NCI-H748 (cell line): ENCODE results near the gene NUFIP1.
"Not testable (repeated sequence)": the region's sequence is repeated elsewhere in the genome, so short reads cannot be mapped to it uniquely, and the experiment has no call there.

ENCODE experiments used
- DNase-seq: peaks from one replicate; lab custom pipeline; 2025; ENCODE audit not compliant: unreplicated experiment; lab: John Stamatoyannopoulos, UW

The NUFIP1 gene

DNA sequence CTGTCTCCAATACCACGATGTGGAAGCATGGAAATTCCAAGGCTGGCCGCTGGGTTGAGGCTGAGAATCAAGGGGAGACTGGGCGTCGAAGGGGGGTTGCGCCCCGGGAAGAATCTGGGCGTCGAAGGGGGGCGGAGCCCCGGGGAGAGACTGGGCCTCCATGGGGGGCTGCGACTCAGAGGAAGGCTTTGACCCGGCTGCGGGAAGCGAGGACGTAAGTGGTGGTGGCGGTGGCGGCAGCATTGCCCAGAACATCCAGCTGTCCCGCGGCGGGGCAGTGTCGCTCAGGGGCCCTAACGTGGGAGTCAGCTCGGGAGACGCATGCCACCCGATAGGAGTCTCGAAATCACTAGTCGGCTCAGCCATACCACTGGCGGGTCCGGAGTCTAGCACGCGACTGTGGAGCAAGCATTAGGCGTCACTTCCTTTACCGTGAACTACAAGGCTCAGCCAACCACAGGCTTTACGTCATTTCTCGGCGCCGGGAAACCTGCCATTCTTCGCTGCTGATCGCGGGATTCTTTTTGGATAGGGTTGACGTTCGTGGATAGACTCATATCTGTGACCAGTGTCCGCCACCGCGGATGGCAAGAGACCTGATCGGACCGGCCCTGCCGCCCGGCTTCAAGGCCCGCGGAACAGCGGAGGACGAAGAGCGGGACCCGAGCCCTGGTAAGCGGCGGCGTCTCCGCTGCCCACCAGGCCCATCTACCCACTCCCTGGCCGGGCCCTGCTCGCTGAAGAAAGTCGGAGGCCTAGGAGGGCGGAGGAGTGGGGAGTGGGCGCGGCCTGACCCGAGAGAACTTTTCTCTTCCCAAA, at the start of gene NUFIP1, which contains the start of gene GPALPP1:
Gene NUFIP1, minus strand, starts transcription at position 401 of the 819 bp plus-strand sequence. Its CDS starts 35 bp downstream, at position 366.
Gene GPALPP1, plus strand, starts transcription at position 468 of the 819 bp plus-strand sequence. Its CDS starts 117 bp downstream, at position 585.
- DNase-seq = peak; percentile 95

DNA sequence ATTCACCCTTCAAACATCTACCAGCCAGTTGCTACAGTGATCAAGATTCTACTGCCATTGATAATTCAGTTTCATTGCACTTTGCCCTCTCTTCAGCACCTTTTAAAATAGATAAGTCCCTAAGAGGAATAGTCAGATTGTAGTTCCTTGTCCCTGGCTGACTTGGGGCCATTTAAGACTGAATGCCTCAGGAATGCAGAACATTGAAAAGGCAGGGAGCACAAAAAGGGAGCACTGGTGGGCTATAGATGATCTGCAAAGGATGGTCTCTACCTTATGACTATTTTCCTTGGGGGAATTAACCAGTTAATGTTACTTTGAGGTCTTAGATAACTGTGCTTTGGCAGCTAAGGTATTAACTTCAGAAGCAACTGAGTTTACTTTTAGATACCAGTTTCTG, 46.9 kb upstream of the NUFIP1 start:
- DNase-seq = no peak

DNA sequence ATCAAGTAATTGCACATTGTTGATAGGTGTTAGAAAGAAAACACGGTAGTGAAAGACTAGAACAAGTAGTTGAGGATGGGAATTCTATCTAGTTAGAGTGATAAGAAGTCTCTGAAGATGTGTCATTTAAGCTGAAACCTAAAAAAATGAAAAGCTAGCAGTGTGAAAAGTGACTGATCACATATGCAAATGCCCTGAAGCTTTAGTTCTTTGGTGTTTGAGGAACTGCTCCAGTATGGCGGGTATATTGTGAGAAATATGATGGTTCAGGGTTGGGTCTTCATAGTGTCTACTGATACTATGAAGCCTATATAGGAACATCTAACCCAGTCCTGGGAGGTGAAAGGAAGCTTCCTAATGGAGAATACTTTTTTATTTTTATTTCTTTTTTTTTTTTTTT, 45.1 kb upstream of the NUFIP1 start:
- no peak for DNase-seq

DNA sequence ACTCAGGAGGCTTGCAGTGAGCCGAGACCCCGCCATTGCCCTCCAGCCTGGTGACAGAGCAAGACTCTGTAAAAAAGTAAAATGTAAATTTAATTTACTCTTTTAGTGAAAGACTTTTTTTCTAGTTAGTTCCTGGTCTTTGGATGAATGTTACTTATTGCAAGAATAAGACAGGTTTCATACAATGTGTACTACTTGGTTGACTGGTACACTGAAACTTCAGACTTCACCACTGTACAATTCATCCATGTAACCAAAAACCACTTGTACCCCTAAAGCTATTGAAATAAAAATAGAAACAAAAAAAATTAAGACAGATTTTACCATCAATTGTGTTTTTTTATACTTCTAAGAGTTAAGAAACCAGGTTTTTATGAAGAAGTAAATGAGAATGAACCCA, 35.6 kb upstream of the NUFIP1 start:
- no peak for DNase-seq

DNA sequence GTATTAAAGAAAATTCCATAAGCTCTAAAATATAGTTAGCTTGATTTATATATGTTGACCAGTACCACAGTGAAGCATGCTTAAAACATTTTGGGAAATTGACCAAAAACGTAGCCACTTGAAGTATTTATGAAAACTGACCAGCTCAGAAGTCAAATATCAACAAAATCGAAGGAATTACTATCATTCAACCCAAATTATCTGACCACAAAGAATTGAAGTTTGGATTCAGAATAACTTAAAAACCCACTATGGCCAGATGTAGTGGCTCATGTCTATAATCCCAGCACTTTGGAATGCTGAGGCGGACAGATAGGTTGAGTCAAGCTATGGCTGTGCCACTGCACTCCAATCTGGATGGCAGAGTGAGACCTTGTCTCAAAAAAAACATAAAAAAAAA, 32.0 kb upstream of the NUFIP1 start:
- DNase-seq = no peak

DNA sequence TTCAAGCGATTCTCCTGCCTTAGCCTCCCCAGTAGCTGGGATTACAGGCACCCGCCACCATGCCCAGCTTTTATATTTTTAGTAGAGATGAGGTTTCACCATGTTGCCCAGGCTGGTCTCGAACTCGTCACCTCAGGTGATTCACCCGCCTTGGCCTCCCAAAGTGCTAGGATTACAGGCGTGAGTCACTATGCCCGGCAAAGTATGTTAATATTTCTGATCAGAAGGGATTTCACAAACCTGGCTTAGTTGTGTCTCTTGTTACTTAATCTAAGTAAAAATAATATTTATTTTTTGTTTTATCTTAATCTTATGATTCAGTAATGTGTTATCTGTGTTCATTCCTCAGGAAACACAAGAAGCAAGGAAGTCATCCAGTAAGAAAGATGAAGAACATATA, 30.7 kb upstream of the NUFIP1 start:
- not testable (repeated sequence) for DNase-seq

DNA sequence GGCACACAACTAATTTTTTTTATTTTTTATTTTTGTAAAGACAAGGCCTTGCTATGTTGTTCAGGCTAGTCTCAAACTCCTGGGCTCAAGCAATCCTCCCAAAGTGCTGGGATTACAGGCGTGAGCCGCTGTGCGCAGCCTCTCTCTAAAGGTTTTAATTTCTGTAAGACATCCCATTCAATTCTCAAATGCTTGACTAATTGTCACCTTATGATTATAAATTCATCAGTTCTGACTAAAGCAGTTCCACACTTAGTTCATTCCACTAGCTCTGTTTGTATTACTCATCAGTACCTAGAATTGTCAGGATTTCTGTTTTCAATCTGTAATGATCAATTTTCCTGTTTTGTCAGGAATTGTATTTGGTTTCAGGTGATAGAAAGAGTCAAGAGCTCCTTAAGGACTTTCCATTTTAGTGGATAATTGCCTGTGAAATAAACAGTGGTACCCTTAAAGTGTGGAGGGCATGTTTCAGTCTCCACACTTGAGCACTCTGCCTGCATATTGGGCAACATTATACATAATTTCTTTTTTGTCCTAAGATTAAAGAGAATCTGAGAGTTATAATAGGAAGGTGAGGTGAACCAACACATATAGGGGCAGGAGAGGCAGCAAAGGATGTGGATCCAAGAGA, 27.6 kb upstream of the NUFIP1 start:
- no peak for DNase-seq

DNA sequence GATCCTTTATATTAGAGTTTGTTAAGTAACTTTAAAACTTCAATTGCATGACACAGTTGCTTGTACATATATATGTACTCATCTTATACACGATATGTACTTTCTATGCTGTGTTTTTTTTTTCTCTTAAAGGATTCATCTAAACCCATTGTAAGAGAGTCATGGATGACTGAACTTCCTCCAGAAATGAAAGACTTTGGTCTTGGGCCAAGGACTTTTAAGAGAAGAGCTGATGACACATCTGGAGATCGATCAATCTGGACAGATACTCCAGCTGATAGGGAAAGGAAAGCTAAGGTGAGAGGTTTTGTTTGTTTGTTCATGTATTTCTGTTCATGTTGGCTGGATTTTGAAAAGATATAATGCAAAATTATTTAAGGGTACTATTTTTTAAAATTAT, 26.0 kb upstream of the NUFIP1 start:
- DNase-seq = no peak

DNA sequence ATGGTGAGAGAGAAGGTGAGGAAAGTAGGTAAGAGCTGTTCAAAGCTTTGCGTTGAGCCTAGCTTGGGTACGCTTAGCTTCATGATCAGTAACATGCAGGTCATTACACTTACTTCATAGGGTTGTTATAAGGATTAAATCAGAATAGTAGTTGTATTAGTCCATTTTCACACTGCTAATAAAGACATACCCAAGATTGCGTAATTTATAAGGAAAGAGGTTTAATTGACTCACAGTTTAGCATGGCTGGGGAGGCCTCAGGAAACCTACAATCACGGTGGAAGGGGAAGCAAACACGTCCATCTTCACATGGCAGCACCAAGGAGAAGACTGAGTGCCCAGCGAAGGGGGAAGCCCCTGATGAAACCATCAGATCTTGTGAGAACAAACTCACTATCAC, 21.9 kb upstream of the NUFIP1 start:
- no peak for DNase-seq

DNA sequence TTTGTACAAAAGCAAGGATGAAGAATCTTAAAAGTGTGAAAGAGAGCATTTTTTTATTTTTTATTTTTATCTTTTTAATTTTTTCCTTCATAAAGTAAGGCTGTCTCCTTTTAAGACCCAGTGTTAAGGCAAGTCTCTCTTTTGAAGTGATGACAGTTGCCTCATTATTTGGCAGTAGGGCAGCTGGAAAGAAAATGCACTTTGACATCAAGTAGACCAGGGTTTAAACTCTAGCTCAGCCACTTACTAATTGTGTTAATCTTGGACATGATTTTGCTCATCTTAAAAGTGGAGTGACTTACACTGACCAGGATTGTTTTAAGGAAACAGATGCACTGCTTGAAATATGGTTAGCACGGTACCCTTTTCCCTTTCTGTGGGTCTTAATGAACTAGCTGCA, 18.6 kb upstream of the NUFIP1 start:
- no peak for DNase-seq

DNA sequence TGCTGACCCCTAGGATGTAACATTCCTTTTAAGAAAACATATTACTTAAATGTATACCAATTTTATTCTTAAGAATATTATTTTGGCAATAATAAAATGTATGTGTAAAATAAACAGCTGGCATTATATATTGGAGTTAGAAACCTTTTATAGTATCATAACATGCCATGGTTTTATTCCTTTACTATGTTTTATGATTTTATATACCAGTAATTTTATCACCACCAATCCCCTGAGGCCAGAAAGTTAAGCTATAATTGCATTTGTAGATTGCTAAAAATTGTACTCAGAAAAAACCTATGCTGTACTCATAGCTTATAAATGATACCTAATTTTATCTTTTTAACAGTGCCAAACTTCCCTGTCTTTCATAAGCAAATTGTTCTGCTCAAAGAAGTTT, 18.0 kb upstream of the NUFIP1 start:
- DNase-seq = no peak

DNA sequence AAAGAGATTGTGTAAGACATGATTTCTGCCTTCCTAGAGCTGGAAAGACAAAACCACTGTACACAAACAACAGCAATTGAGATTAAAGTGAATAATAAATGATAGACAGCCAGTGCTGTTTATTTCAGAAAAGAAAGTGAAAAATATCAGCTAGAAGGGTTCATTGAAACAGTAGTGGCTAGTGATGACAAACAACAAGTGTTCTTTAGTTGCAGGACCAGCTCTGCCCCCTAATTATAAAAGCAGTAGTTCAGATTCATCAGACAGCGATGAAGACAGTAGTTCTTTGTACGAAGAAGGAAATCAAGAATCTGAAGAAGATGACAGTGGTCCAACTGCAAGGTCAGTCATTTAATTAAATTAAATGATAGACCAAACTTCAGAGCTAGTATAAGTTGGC, 14.8 kb upstream of the NUFIP1 start:
- no peak for DNase-seq

DNA sequence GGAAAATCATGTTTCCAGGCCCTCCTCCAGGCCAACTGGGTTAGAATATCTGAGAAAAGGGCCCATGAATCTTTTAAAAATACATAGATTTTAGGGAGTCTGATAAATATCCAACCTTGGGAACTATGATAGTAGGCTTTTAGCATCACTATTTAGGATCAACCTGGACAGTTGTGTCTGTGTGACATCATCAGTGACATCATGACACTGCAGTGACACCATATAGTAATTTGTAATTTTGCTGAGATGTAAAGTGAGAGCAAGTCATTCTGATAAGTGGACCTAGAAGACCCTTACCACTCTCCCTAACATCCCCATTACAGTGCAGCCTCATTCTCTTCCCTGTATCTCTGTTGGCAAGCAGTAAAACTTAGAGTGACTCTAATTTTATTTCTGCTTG, 14.1 kb upstream of the NUFIP1 start:
- DNase-seq = no peak

DNA sequence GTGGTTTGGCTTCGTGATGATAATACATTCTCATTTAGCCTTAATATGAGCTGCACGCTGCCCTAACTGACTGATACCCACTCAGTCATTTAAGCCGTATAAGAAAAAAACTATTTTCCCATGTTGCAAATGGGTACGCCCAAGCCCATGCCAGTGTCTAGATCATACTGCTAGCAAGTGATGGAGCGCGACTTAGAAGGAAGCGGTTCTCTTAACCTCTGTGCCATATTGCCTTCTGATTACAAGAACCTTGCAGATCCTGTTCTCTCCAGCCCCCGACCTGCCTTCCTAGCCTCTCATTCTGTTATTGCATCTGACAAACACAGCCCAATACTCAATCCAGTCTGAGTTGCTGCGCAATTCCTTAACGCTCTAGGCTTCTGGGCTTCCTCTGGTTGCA, 670 bp upstream of the NUFIP1 start:
- DNase-seq = no peak

DNA sequence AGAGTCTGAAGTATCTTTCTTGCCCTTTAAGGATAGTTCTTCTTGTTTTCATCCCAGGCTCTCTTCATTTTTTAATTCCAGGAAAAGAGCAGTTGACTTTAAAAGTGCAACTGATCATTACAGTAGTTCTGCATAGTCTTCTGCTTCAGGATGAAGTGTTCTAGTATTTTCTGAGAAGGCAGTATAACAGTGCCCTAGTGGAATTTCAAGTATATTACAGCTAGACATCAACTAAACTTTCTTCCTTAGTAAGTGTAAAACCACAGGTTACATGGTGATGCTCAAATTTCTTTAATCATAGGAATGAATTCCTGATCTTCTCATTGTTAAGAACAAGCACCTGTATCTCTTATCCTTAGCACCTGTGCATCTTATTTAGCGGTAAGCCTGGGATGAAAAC, 10.9 kb downstream of the NUFIP1 start:
- no peak for DNase-seq

DNA sequence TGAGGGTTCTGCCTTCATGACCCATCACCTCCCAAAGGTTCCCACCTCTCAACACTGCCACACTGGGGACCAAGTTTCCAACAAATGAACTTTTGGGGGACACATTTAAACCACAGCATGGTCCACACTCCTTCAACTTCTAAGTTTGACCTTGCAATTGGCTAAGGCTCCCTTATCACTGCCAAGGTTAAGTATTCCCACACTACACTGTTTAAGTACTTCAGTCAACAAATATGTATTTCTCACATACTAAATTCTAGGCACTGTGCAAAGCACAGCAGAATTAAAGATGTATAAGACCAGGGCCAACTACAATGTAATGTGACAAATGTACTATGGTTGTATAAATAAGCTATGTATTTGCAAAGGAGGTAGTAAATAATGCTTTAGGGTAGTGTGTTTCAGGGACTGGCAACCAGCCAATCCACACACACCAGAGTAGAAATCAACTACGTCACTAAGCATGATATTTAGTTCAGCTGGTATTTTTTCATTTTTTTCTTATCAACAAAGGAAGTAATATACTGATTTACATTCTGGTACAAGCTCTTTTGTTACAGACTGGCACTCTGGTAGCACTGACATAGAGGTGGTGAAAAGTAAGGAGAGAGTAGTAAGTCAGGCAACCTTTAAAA, 12.2 kb downstream of the NUFIP1 start:
- DNase-seq = no peak

DNA sequence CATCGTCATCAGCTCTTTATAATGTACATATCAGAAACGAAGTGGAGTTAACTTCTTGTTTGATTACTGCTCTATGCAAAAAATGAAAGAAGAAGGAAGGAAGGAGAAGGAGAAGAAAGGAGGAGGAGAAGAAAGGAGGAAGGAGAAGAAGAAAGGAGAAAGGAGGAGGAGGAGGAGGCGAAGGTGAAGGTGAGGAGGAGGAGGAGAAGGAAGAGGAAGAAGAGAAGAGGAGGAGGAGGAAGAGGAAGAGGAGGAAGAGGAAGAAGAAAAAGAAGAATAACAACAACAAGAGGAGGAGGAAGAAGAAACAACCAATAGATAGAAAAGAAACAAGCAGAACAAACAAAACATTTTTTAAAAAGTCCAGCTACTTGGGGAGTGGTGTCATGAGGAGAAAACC, 13.1 kb downstream of the NUFIP1 start:
- DNase-seq = no peak

DNA sequence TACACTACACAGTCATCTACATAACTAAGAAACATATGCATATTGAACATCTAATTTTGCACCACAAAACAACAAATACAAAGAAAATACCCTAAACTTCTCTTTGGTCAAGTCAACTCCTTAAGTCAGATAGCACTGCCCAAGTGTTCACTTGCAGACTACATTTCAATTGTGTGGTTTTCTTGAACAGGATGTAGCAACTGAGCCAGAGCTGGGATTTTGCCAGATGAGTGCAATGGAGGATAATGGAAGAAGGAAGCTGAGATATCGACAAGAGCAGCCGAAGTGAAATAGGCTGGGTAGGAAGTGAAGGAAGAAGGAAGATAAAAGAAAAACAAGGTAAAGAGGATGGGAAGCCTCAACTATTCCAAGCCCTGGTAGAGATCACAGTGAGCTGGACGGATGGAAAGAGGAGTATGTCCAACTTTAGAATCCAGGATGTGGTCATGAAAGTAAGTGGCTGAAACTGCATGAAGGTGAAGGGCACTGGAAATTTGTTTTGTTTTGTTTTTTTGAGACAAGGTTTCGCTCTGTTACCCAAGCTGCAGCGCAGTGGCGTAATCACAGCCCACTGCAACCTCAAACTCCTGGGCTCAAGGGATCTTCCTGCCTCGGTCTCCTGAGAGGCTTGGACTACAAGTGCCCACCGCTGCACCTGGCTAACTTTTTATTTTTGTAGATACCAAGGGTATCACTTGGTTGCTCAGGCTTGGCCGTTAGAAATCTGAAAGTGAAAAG, 15.0 kb downstream of the NUFIP1 start:
- no peak for DNase-seq

DNA sequence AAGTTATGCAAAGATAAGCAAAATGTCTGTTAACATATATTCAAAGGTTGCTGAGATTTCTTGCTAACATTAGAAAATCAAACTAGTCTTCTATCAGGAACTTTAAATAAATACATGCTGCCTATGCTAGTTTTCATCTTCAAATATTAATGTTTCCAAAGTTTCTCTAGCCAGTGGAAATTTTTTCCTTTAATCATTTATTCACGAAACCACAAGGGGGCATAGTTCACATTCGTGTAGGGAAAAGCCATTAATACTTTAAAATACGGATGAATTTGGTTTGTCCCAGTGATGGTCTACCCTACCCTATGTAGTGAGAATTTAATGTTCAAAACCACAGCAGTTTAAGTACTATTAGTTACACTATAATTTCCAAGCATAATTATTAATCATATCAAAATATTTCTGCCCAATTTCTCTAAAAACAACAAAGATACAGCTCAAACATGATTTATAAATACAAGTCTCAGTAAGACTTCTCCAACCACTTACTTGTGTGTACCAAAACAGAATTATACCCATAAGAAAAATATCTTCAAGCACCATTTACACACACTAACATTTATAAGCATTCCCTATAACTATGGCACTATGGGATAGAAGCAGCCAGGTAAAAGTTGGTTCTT, 16.2 kb downstream of the NUFIP1 start:
- peak; percentile 31 for DNase-seq

DNA sequence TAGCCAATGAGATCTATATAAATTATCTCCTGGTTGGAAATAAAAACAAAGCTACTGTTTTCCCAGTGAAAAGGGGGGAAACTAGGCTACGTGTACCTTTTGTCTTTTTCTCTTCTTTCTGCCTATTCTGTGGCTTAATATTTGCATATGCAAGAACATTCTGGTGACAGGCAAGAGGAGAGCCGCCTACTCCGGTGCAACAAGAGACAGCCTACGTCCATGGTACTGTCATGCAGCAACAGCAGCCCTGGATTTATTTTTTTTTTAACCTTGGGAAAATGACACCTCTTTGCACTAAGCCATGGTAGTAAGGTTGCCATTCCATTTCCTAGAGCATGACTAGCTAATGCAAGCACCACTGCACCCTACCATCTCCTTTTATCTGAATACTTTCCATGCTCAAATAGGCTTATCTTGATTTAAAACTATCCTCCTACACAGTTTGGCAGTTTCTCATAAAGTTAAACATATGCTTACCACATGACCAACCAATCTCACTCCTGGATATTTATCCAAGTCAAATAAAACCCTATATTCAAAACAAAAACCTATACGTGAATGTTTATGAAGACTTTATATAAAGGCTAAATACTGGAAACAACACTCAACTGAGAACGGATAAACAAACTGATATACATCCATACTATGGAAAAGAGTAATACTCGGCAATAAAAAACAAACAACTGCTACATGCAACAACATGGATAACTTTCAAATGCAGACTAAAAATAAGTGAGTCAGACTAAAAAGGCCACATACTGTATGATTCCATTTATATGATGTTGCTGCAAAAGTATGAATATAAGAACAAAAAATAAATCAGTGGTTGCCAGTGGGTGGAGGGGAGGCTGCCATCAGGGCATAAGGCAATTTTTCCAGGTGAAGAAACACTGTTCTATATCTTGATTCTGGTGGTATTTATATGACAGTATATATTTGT, 17.3 kb downstream of the NUFIP1 start:
- no peak for DNase-seq
